Non-pigmented ciliary epithelial cell (primary cell): ENCODE measurements around the gene FAM20C.

Experiments used
- DNase-seq: peaks from one replicate; pipeline ENCODE4 v3.0.0-alpha.2; 2010; ENCODE audit warnings: low read depth

FAM20C gene

GRCh38 chr7:307970-308369, 115.6 kb downstream of the FAM20C start:
- no peak for DNase-seq

GRCh38 chr7:309586-310228, 117.3 kb downstream of the FAM20C start:
- no peak for DNase-seq
